Measurements from ENCODE around the gene LRP8.

GRCh38 chr1:53273526-53273925 lies 54.3 kb downstream of the LRP8 start:
- TF ChIP-seq, protein P1, sequence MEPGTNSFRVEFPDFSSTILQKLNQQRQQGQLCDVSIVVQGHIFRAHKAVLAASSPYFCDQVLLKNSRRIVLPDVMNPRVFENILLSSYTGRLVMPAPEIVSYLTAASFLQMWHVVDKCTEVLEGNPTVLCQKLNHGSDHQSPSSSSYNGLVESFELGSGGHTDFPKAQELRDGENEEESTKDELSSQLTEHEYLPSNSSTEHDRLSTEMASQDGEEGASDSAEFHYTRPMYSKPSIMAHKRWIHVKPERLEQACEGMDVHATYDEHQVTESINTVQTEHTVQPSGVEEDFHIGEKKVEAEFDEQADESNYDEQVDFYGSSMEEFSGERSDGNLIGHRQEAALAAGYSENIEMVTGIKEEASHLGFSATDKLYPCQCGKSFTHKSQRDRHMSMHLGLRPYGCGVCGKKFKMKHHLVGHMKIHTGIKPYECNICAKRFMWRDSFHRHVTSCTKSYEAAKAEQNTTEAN (CRISPR knock-in tag; IDR thresholded peaks at IDR 0.05), result no peak
- no peak for TF ChIP-seq SP1 (CRISPR knock-in tag; conservative IDR thresholded peaks at IDR 0.05)
